HG03045 (cell line): ENCODE data around the gene TBKBP1.
"Not testable (repeated sequence)": the region's sequence is repeated elsewhere in the genome, so short reads cannot be mapped to it uniquely, and the experiment has no call there.

Source experiments
- ATAC-seq: cut with Tn5 transposase; IDR thresholded peaks from one replicate; pipeline ENCODE4 v1.9.1; 2021; ENCODE audit warnings: mild to moderate bottlenecking, moderate library complexity; ENCODE audit not compliant: unreplicated experiment

Gene TBKBP1

GRCh38 chr17:47729476-47729875, 35.5 kb downstream of the TBKBP1 start:
- no peak for ATAC-seq

DNA sequence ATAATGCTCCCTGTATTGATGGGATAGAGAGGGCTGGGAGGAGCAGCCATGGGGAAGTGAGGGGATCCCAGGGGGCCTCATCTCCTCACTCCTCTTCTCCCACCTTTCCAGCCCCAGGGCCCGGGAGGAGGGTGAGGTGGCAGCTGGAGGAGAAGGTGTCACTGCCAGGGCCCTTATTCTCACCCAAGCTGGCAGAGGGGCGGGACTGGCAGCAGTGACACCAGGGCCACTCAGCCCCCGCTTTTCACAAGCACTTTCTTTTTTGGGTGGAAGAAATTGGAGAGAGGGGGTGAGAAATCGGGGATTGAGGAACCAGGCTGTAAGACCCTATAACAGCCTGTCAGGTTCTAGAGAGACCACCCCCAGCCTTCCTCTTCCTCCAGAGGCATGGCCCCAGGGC, 36.7 kb downstream of the TBKBP1 start:
- no peak for ATAC-seq

DNA sequence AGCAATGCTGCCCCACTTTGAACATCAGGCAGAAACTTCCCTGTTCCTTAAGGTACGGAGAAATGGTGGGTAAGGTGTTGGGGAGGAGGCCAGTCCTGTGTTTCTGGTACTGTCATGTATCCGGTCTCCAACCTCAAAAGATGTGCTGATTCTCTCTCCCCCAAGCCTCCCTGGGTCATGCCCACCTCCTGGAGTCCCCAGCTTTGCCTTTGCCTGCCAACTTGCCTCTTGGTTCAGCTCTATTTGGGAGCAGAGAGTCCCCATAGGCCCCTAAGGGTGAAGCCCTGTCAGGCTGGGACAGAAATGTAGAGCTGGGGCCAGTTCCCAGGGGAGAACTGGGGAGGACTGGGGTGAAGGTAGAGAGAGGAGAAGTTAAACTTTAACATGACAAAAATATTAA, 37.4 kb downstream of the TBKBP1 start:
- ATAC-seq: no peak

DNA sequence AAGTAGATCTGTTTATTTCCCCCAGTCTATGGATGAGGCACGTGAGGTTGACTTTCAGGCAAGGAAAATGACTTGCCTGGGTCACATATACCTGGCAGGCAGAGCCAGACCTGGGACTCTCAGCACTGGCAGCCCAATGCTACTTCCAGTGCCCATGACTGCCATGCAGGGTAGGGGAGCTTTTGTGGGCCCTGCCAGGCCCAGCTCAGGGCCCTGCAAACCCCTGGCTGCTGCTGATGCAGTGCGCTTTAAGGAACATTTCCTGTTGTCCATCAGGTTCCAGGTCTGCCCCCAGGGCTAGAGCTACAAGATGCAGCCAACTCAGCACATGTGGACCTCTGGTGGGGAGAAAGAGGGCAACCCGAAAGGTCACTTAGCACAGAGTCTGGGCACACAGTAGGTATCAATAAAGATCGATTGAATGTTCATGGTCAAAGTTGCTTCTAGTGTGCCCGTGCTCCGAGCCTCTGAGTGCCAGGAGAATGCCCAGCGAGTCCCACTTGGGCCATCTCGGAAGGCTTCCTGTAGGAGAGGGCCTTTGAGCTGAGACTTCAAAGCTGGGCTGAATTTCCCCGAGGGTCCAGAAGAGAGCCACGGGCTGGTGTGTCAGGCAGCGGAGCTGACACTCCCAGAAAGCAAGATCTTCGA, 38.6 kb downstream of the TBKBP1 start:
- no peak for ATAC-seq

- ATAC-seq: peak; percentile 59
Measured at GRCh38 chr17:47733047-47733673, 39.2 kb downstream of the TBKBP1 start, which contains the start of gene TBX21. TSS of gene TBX21 (plus strand) at chr17:47733236. CDS start at chr17:47733455, 219 bp downstream.

- ATAC-seq: peak; percentile 21
Measured at GRCh38 chr17:47733674-47734410, 39.9 kb downstream of the TBKBP1 start.

- ATAC-seq: no peak
Measured at GRCh38 chr17:47735139-47735464, 41.1 kb downstream of the TBKBP1 start.

DNA sequence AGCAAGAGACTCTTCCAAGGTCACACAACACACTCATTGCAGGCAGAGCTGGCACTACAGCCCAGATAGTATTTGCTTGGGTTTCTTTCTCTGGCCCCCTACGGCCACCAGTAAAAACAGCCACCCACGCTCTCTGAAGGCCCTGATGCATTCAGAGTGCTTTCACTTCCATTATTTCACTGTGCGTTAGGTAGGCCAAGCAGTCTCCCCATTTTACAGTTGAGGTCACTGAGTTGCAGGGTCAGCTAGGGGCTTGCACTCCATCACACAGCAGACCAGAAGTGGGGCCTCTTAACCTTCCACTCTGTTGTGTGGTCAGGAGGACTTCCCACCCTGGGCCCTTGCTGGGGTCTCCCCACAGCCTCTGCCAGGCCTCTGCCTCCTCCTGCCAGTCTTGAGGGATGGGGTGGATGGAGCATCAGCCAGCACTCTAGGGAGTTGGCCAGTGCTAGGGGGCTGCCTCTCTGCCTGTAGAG, 41.6 kb downstream of the TBKBP1 start:
- no peak for ATAC-seq

- no peak for ATAC-seq
Measured at GRCh38 chr17:47736501-47737495, 42.8 kb downstream of the TBKBP1 start.

- ATAC-seq: no peak
Measured at GRCh38 chr17:47738178-47738577, 44.2 kb downstream of the TBKBP1 start.

DNA sequence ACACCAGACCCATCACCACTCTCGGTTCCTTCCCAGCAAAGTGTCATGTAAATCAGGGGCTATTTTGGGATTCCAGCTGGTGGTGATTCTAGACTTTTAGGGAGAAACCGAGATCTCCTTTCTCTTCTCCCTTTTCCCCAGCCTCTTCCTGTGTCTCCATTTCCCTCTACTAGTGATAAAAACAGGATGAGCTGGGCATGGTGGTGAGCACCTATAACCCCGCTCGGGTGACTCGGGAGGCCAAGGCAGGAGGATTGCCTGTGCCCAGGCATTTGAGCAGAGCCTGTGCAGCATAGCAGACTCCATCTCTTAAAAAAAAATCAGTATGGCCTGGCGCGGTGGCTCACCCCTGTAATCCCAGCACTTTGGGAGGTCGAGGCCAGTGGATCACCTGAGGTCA, 45.2 kb downstream of the TBKBP1 start:
- no peak for ATAC-seq

DNA sequence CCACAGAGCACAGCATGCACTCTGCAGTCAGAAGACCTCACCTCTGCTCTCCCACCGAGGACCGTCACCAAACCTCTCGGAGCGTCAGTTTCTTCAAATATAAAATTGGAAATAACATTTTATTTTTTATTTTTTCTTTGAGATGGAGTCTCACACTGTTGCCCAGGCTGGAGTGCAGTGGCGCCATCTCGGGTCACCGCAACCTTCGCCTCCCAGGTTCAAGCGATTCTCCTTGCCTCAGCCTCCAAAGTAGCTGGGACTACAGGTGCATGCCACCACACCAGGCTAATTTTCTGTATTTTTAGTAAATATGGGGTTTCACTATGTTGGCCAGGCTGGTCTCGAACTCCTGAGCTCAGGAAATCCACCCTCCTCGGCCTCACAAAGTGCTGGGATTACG, 46.0 kb downstream of the TBKBP1 start:
- not testable (repeated sequence) for ATAC-seq

GRCh38 chr17:47741109-47741792, 47.3 kb downstream of the TBKBP1 start:
- no peak for ATAC-seq

GRCh38 chr17:47741793-47742145, 47.8 kb downstream of the TBKBP1 start:
- no peak for ATAC-seq

DNA sequence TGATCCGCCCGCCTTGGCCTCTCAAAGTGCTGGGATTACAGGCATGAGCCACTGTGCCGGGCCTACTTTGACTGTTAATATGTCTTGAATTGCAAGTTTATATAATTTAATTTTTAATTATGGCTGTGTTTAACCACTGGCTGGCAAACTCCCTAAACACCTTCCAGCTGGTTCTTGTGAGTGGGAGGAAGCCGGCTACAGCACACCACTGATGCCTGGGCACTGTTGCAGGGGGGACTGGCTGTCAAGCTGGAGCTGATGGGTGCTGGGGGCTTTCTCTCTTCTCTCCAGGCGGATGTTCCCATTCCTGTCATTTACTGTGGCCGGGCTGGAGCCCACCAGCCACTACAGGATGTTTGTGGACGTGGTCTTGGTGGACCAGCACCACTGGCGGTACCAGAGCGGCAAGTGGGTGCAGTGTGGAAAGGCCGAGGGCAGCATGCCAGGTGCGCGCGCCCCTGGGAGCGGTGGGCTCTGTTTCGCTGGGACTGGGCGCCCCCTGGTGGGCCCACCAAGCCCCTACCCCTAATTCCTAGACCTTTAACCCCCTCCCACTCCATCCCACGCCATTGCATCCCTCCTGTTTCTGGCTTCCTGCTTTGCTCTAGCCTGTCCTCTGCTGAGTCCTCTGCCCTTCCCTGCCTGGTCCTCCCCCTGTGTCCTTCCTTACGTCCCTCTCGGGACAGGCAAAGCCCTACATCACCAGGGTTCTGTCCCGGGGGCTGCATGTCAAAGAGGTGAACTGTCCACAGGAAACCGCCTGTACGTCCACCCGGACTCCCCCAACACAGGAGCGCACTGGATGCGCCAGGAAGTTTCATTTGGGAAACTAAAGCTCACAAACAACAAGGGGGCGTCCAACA, 48.6 kb downstream of the TBKBP1 start:
- no peak for ATAC-seq

DNA sequence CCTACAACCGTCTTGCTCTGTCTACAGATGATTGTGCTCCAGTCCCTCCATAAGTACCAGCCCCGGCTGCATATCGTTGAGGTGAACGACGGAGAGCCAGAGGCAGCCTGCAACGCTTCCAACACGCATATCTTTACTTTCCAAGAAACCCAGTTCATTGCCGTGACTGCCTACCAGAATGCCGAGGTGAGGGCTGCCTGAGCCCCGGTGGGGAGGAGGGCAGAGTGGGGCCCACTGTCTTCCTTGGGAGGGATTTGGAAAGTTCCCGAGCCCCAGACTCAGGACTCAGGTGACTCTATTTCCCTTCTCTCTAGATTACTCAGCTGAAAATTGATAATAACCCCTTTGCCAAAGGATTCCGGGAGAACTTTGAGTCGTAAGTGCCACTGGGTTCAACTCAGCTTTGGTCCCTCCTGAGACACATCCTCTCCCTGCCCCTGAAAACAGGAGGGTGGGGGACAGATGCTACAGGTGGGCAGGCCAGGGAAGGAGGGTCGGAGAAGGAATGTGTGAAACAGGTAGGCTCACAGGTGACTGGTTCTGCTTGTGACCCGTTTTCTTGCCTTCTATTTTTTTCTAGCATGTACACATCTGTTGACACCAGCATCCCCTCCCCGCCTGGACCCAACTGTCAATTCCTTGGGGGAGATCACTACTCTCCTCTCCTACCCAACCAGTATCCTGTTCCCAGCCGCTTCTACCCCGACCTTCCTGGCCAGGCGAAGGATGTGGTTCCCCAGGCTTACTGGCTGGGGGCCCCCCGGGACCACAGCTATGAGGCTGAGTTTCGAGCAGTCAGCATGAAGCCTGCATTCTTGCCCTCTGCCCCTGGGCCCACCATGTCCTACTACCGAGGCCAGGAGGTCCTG, 50.4 kb downstream of the TBKBP1 start:
- no peak for ATAC-seq

DNA sequence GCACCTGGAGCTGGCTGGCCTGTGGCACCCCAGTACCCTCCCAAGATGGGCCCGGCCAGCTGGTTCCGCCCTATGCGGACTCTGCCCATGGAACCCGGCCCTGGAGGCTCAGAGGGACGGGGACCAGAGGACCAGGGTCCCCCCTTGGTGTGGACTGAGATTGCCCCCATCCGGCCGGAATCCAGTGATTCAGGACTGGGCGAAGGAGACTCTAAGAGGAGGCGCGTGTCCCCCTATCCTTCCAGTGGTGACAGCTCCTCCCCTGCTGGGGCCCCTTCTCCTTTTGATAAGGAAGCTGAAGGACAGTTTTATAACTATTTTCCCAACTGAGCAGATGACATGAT, 51.0 kb downstream of the TBKBP1 start:
- no peak for ATAC-seq

GRCh38 chr17:47751471-47751870, 57.5 kb downstream of the TBKBP1 start:
- no peak for ATAC-seq

DNA sequence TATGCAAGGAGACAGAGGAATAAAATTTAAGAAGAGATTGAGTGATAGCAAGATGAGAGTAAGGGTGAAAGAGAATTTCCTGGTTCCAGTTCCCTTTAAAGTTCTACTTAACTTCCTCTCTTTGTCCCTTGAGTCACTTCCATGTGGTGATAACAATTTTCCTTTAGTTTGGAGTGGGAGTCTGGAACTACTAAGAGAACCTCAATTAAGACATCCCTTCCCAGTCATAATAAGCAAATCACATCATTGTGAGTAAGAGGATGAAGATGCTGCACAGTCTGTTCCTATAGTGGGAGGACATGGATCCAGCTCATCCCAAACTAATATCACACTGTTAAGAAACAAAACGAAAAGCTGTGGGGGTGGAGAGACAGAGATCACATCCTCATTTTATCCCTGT, 63.4 kb downstream of the TBKBP1 start:
- no peak for ATAC-seq
